Common myeloid progenitor, CD34-positive (primary cell): ENCODE measurements around the gene MEIS1.

ENCODE experiments used
- CTCF ChIA-PET: fragments of 350-600 bp; sonication (Branson Sonifier 250); formaldehyde crosslinking; loops from one replicate; lab custom pipeline; 2021; ENCODE audit warnings: antibody characterized with exemption; lab: Charles Lee
- POLR2A ChIA-PET: fragments of 350-600 bp; sonication (Branson Sonifier 250); formaldehyde crosslinking; loops from one replicate; lab custom pipeline; 2021; ENCODE audit warnings: antibody characterized with exemption; lab: Charles Lee
- DNase-seq, 3 donors: peaks; one replicate each; pipeline versions ENCODE4 v3.0.0 to v3.0.0-alpha.2; 2013
- H3K27ac ChIP-seq, 2 experiments: 1 replicate in 1 of 2; 2 replicates in 1 of 2; pipeline ENCODE4 v1.7.0; 2013; ENCODE audit warnings: inconsistent platforms in 2 of 2, low read length in 2 of 2, mild to moderate bottlenecking in 2 of 2, low read depth in 1 of 2, moderate library complexity in 1 of 2; ENCODE audit not compliant: severe bottlenecking in 2 of 2, insufficient read depth in 1 of 2, poor library complexity in 1 of 2
- H3K27me3 ChIP-seq, 5 experiments: replicated peaks in 2 of 5; 1 replicate in 3 of 5; 2 replicates in 2 of 5; pipeline versions ENCODE4 v1.6.1 to v1.7.0; 2013; ENCODE audit warnings: low read length in 4 of 5, mild to moderate bottlenecking in 2 of 5, moderate library complexity in 2 of 5, inconsistent platforms in 1 of 5; ENCODE audit not compliant: insufficient read depth in 5 of 5, control insufficient read depth in 4 of 5
- H3K36me3 ChIP-seq, 4 experiments: 1 replicate in 2 of 4; 2 replicates in 2 of 4; pipeline versions ENCODE4 v1.6.1 to v1.7.0; 2013; ENCODE audit warnings: low read length in 3 of 4, control low read depth in 1 of 4, mild to moderate bottlenecking in 1 of 4; ENCODE audit not compliant: control insufficient read depth in 4 of 4, insufficient read depth in 4 of 4
- H3K4me1 ChIP-seq, 4 experiments: 1 replicate in 3 of 4; 2 replicates in 1 of 4; pipeline versions ENCODE4 v1.6.1 to v1.7.1; 2013; ENCODE audit warnings: low read length in 3 of 4, mild to moderate bottlenecking in 3 of 4, control low read depth in 1 of 4, inconsistent platforms in 1 of 4, moderate library complexity in 1 of 4; ENCODE audit not compliant: control insufficient read depth in 4 of 4, insufficient read depth in 4 of 4; ENCODE audit errors: control extremely low read depth in 1 of 4
- H3K4me3 ChIP-seq, 7 experiments: 1 replicate in 4 of 7; 2 replicates in 3 of 7; pipeline versions ENCODE4 v1.5.1 to v1.7.0; 2013; ENCODE audit warnings: mild to moderate bottlenecking in 7 of 7, low read length in 6 of 7, moderate library complexity in 6 of 7, inconsistent platforms in 2 of 7, low read depth in 2 of 7, control low read depth in 1 of 7; ENCODE audit not compliant: insufficient read depth in 4 of 7, control insufficient read depth in 1 of 7; ENCODE audit errors: extremely low read depth in 1 of 7
- H3K9me3 ChIP-seq, 5 experiments: 1 replicate in 4 of 5; 2 replicates in 1 of 5; pipeline versions ENCODE4 v1.6.1 to v1.7.1; 2013; ENCODE audit warnings: low read length in 4 of 5, mild to moderate bottlenecking in 2 of 5, inconsistent platforms in 1 of 5, low read depth in 1 of 5, moderate library complexity in 1 of 5; ENCODE audit not compliant: control insufficient read depth in 4 of 5, insufficient read depth in 2 of 5; ENCODE audit errors: control extremely low read depth in 1 of 5
- WGBS: methylation state at CpG from one replicate; pipeline ENCODE4 v1.1.5; 2013; ENCODE audit not compliant: insufficient coverage; 5-methylcytosine and 5-hydroxymethylcytosine counted together

MEIS1 gene

GRCh38 chr2:66431274-66431642 is 3.7 kb upstream of the MEIS1 start:
- peak overlapping the region in 2 of 7 experiments; percentile 82 to 97 for H3K4me3 ChIP-seq
- no peaks in the 10 kb centered on the region for H3K36me3 ChIP-seq
- H3K27ac ChIP-seq: peak overlapping the region in 1 of 2 experiments; percentile 32
- POLR2A ChIA-PET: no interaction called here
- H3K4me1 ChIP-seq: peaks cover 6 to 49% (median 26%) of the 10 kb centered on the region in 4 experiments
- no peaks in the 10 kb centered on the region for H3K9me3 ChIP-seq
- H3K27me3 ChIP-seq: peaks cover 0 to 12% (median 10%) of the 10 kb centered on the region in 5 experiments
- DNase-seq: no peak
- CTCF ChIA-PET: interaction anchor here (0.6 to 3.2 kb wide), 5 partner anchors 9 to 785 kb away, joined by 4 to 12 read pairs (median 5); no protein-coding TSS in a partner anchor

DNA sequence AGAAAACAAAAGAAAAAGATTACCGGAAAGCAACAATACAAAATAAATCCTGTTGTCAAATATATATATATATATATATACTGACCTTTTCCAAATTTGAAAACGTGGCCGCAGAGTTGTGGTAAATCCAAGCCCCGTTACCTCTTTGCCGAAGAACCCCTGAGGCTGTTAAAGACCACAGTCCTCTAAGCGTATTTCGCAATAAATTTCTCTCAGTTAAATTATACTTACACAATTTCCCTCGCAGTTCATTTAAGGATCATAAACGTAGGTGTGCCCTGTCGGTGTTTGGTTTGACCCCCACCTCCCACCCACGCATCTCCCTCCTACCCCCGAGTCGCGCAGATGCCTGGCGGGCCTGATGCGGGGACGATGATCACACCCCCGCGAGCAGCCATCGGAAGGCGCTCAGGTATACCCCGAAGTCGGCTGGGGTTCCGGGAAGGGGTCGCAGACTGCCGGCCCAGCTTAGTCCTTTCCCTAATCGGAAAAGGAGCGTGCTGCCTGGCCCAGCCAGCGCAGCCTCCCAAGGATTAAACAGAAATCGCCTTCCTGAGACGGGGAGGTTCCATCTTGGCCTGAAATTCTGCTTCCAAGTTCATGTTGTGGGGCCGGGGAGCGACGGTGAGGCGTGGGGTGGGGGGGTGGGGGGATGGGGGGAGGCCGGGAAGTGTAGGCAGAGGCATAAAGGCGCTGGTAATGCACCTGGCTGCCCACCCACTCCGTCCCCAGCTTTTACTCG is 2.9 kb upstream of the MEIS1 start:
- Histone ChIP-seq H3K4me3 (peak overlapping the region; percentile 17 to 97 (median 92)), H3K4me1 (peaks cover 9 to 41% (median 25%) of the 10 kb centered on the region in 4 experiments), H3K27ac (peak overlapping the region; percentile 32 to 33), H3K36me3 (no peaks in the 10 kb centered on the region), H3K9me3 (no peaks in the 10 kb centered on the region), H3K27me3 (peaks cover 0 to 11% (median 4%) of the 10 kb centered on the region in 5 experiments)
- DNase-seq: peak in 2 of 3 donors; percentile 47 to 68
- CTCF ChIA-PET: interaction anchor here (5.8 to 10.4 kb wide), 2 partner anchors 13 to 143 kb away, joined by 67 to 185 read pairs; no protein-coding TSS in a partner anchor
- 2% methylated on average over 21 of the region's 39 CpGs for WGBS
- POLR2A ChIA-PET: no interaction called here

GRCh38 chr2:66432801-66433694 is 1.9 kb upstream of the MEIS1 start:
- ChIA-PET CTCF (interaction anchor here (0.6 to 10.4 kb wide), 14 partner anchors 8 to 1044 kb away, joined by 3 to 185 read pairs (median 4); no protein-coding TSS in a partner anchor), POLR2A (interaction anchor here (0.6 to 4.5 kb wide), 5 partner anchors 10 to 143 kb away, joined by 3 to 28 read pairs (median 3); no protein-coding TSS in a partner anchor)
- WGBS: 0% methylated on average over 36 of the region's 51 CpGs
- peak; percentile 96 to 97 (median 97) for DNase-seq
- H3K36me3 ChIP-seq: peaks cover 0 to 8% (median 1%) of the 10 kb centered on the region in 4 experiments
- peaks cover 0 to 4% (median 0%) of the 10 kb centered on the region in 5 experiments for H3K27me3 ChIP-seq
- H3K9me3 ChIP-seq: no peaks in the 10 kb centered on the region
- H3K4me1 ChIP-seq: peaks cover 9 to 46% (median 27%) of the 10 kb centered on the region in 4 experiments
- H3K4me3 ChIP-seq: peak overlapping the region; percentile 73 to 97 (median 92)
- H3K27ac ChIP-seq: peak overlapping the region; percentile 64 to 90

GRCh38 chr2:66433695-66433944 is 1.3 kb upstream of the MEIS1 start:
- H3K27ac ChIP-seq: peak overlapping the region; percentile 64 to 90
- no peak for DNase-seq
- peak overlapping the region; percentile 73 to 97 (median 92) for H3K4me3 ChIP-seq
- ChIA-PET POLR2A (interaction anchor here (0.7 to 4.5 kb wide), 4 partner anchors 9 to 142 kb away, joined by 3 to 28 read pairs (median 12); no protein-coding TSS in a partner anchor), CTCF (interaction anchor here (0.6 to 10.4 kb wide), 16 partner anchors 9 to 1043 kb away, joined by 3 to 185 read pairs (median 4); no protein-coding TSS in a partner anchor)
- no peaks in the 10 kb centered on the region for H3K9me3 ChIP-seq
- WGBS: 0% methylated on average over 1 of the region's 7 CpGs
- peaks cover 9 to 52% (median 29%) of the 10 kb centered on the region in 4 experiments for H3K4me1 ChIP-seq
- peaks cover 0 to 2% (median 0%) of the 10 kb centered on the region in 5 experiments for H3K27me3 ChIP-seq
- H3K36me3 ChIP-seq: peaks cover 0 to 13% (median 2%) of the 10 kb centered on the region in 4 experiments

- Histone ChIP-seq H3K4me3 (peak overlapping the region; percentile 73 to 97 (median 92)), H3K36me3 (peaks cover 0 to 18% (median 2%) of the 10 kb centered on the region in 4 experiments), H3K9me3 (no peaks in the 10 kb centered on the region), H3K27me3 (no peaks in the 10 kb centered on the region), H3K27ac (peak overlapping the region; percentile 64 to 90), H3K4me1 (peaks cover 12 to 56% (median 27%) of the 10 kb centered on the region in 4 experiments)
- ChIA-PET POLR2A (interaction anchor here (0.6 to 4.5 kb wide), 5 partner anchors 11 to 1133 kb away, joined by 3 to 28 read pairs (median 3); no protein-coding TSS in a partner anchor), CTCF (interaction anchor here (0.6 to 10.4 kb wide), 16 partner anchors 9 to 1043 kb away, joined by 3 to 185 read pairs (median 4); no protein-coding TSS in a partner anchor)
- DNase-seq: peak in 2 of 3 donors; percentile 80 to 82
- under 1% methylated on average over 54 of the region's 61 CpGs for WGBS
Observed at GRCh38 chr2:66433945-66434678, 813 bp upstream of the MEIS1 start.

DNA sequence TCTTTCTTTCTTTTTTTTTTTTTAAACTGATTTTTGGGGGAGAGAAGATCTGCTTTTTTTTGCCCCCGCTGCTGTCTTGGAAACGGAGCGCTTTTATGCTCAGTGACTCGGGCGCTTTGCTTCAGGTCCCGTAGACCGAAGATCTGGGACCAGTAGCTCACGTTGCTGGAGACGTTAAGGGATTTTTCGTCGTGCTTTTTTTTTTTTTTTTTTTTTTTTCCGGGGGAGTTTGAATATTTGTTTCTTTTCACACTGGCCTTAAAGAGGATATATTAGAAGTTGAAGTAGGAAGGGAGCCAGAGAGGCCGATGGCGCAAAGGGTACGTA is 587 bp downstream of the MEIS1 start:
- peaks cover 12 to 70% (median 28%) of the 10 kb centered on the region in 4 experiments for H3K4me1 ChIP-seq
- DNase-seq: no peak
- H3K4me3 ChIP-seq: peak overlapping the region; percentile 43 to 97 (median 92)
- POLR2A ChIA-PET: interaction anchor here (0.9 to 4.5 kb wide), 6 partner anchors 9 to 145 kb away, joined by 3 to 28 read pairs (median 4); no protein-coding TSS in a partner anchor
- CTCF ChIA-PET: interaction anchor here (0.9 to 10.4 kb wide), 6 partner anchors 9 to 139 kb away, joined by 3 to 185 read pairs (median 8); no protein-coding TSS in a partner anchor
- H3K36me3 ChIP-seq: peaks cover 0 to 24% (median 7%) of the 10 kb centered on the region in 4 experiments
- H3K27me3 ChIP-seq: no peaks in the 10 kb centered on the region
- no peaks in the 10 kb centered on the region for H3K9me3 ChIP-seq
- 0% methylated on average over 9 of the region's 15 CpGs for WGBS
- peak overlapping the region; percentile 78 to 90 for H3K27ac ChIP-seq
